Keratinocyte (primary cell): ENCODE measurements around the gene GRM5.

Source experiments
- CTCF ChIP-seq, 3 experiments: IDR thresholded peaks in 1 of 3; conservative IDR thresholded peaks in 1 of 3; optimal IDR thresholded peaks in 1 of 3; 2 replicates in 2 of 3; 3 replicates in 1 of 3; pipeline versions ENCODE3 to v1.5.1; 2011; ENCODE audit warnings: low read length in 3 of 3, mild to moderate bottlenecking in 3 of 3, moderate library complexity in 2 of 3, control low read depth in 1 of 3, inconsistent platforms in 1 of 3; ENCODE audit not compliant: insufficient read depth in 2 of 3; ENCODE audit errors: extremely low read depth in 1 of 3
- EZH2 ChIP-seq: IDR thresholded peaks from one replicate; pipeline ENCODE4 v1.6.1; 2012; ENCODE audit warnings: inconsistent platforms, mild to moderate bottlenecking, low read length, moderate library complexity

GRCh38 chr11:88619656-88620385 lies 446.0 kb downstream of the GRM5 start:
- TF ChIP-seq CTCF (optimal IDR thresholded peaks at IDR 0.05 in 1 of 3, IDR thresholded peaks at IDR 0.05 in 1 of 3, conservative IDR thresholded peaks at IDR 0.05 in 1 of 3; ENCODE audit: extremely low read depth in 1 of 3, insufficient read depth in 2 of 3, low read length in 3 of 3) (no peak), EZH2 (no peak)
